WTC11 (cell line): Measurements from ENCODE around the gene ECE1. TPM values are rescaled to one million over a fixed set of nuclear protein-coding genes. Genes with fewer than 3 reads are reported as not detected.

Experiments used
- ATAC-seq: fragments of 200-7000 bp; cut with Tn5 transposase; 2 replicates; pipeline ENCODE4 v1.10.0; 2021; ENCODE audit warnings: mild to moderate bottlenecking, moderate library complexity
- CTCF ChIA-PET: fragments of 300-600 bp; sonication (Branson Sonifier 250); formaldehyde crosslinking; loops from one replicate; lab custom pipeline; 2021; ENCODE audit warnings: antibody characterized with exemption; lab: Charles Lee
- POLR2A ChIA-PET: fragments of 350-600 bp; sonication (Branson Sonifier 250); formaldehyde crosslinking; loops from one replicate; lab custom pipeline; 2021; ENCODE audit warnings: antibody characterized with exemption; lab: Charles Lee
- DNase-seq: peaks from one replicate; pipeline ENCODE4 v3.0.0; 2021; ENCODE audit warnings: low spot score
- H3K27ac Mint-ChIP-seq: 2 replicates; pipeline ENCODE4 v1.8.0; 2021; ENCODE audit warnings: mixed read lengths
- H3K27me3 Mint-ChIP-seq: 2 replicates; pipeline ENCODE4 v1.8.0; 2021; ENCODE audit warnings: low read depth, mild to moderate bottlenecking, moderate library complexity, mixed read lengths
- H3K36me3 Mint-ChIP-seq: 2 replicates; pipeline ENCODE4 v1.8.0; 2021; ENCODE audit warnings: mixed read lengths
- H3K4me1 Mint-ChIP-seq: 2 replicates; pipeline ENCODE4 v1.8.0; 2022; ENCODE audit warnings: mixed read lengths
- H3K4me3 Mint-ChIP-seq: 2 replicates; pipeline ENCODE4 v1.8.0; 2021; ENCODE audit warnings: mild to moderate bottlenecking, moderate library complexity, mixed read lengths
- H3K9me3 Mint-ChIP-seq: 2 replicates; pipeline ENCODE4 v1.8.0; 2021; ENCODE audit warnings: mixed read lengths
- ATF2 ChIP-seq: sonication (generic); formaldehyde crosslinking; IDR thresholded peaks from 2 replicates; pipeline ENCODE4 v1.8.1; 2022; ENCODE audit warnings: low read depth, missing genetic modification reagents, borderline replicate concordance
- CBFB ChIP-seq: sonication (generic); formaldehyde crosslinking; IDR thresholded peaks from 2 replicates; pipeline ENCODE4 v1.8.1; 2022; ENCODE audit warnings: mild to moderate bottlenecking, low read depth, missing genetic modification reagents
- CREM ChIP-seq: sonication (generic); formaldehyde crosslinking; IDR thresholded peaks from 2 replicates; pipeline ENCODE4 v1.8.1; 2022; ENCODE audit warnings: mild to moderate bottlenecking, missing genetic modification reagents, moderate library complexity
- E2F1 ChIP-seq: sonication (generic); formaldehyde crosslinking; IDR thresholded peaks from 2 replicates; pipeline ENCODE4 v1.8.0; 2022; ENCODE audit warnings: mild to moderate bottlenecking, missing genetic modification reagents
- ELF4 ChIP-seq: sonication (generic); formaldehyde crosslinking; IDR thresholded peaks from 2 replicates; pipeline ENCODE4 v1.8.1; 2022; ENCODE audit warnings: low read depth, mild to moderate bottlenecking, moderate library complexity, missing genetic modification reagents
- FOXK1 ChIP-seq: sonication (generic); formaldehyde crosslinking; IDR thresholded peaks from 2 replicates; pipeline ENCODE4 v1.8.0; 2022; ENCODE audit warnings: mild to moderate bottlenecking, moderate library complexity, missing genetic modification reagents
- FOXP4 ChIP-seq: sonication (generic); formaldehyde crosslinking; IDR thresholded peaks from 2 replicates; pipeline ENCODE4 v1.8.0; 2022; ENCODE audit warnings: mild to moderate bottlenecking, missing genetic modification reagents
- JAZF1 ChIP-seq: fragments of 250-450 bp; sonication (Bioruptor Pico); IDR thresholded peaks from 2 replicates; pipeline ENCODE4 v1.9.0; 2021; ENCODE audit warnings: moderate library complexity, mild to moderate bottlenecking, inconsistent platforms
- MXD4 ChIP-seq: fragments of 250-450 bp; sonication (Bioruptor Pico); IDR thresholded peaks from 2 replicates; pipeline ENCODE4 v1.8.0; 2021; ENCODE audit warnings: mild to moderate bottlenecking, moderate library complexity, borderline replicate concordance
- NFATC4 ChIP-seq: fragments of 250-450 bp; sonication (Bioruptor Pico); IDR thresholded peaks from 2 replicates; pipeline ENCODE4 v1.9.0; 2021; ENCODE audit warnings: mild to moderate bottlenecking
- NFE2L1 ChIP-seq: sonication (generic); formaldehyde crosslinking; IDR thresholded peaks from 2 replicates; pipeline ENCODE4 v1.8.1; 2023; ENCODE audit warnings: missing genetic modification reagents
- NR2C2 ChIP-seq: sonication (generic); formaldehyde crosslinking; IDR thresholded peaks from 2 replicates; pipeline ENCODE4 v1.8.0; 2022; ENCODE audit warnings: mild to moderate bottlenecking, missing genetic modification reagents
- PRDM15 ChIP-seq: sonication (generic); formaldehyde crosslinking; IDR thresholded peaks from 2 replicates; pipeline ENCODE4 v1.8.0; 2022; ENCODE audit warnings: missing genetic modification reagents
- RELA ChIP-seq: sonication (generic); formaldehyde crosslinking; IDR thresholded peaks from 2 replicates; pipeline ENCODE4 v1.8.1; 2022; ENCODE audit warnings: missing genetic modification reagents, mild to moderate bottlenecking, borderline replicate concordance
- SMAD4 ChIP-seq: sonication (generic); formaldehyde crosslinking; IDR thresholded peaks from 2 replicates; pipeline ENCODE4 v1.8.0; 2022; ENCODE audit warnings: mild to moderate bottlenecking, missing genetic modification reagents
- SP1 ChIP-seq: sonication (generic); formaldehyde crosslinking; conservative IDR thresholded peaks from 2 replicates; pipeline ENCODE4 v1.8.1; 2022; ENCODE audit warnings: missing genetic modification reagents
- TEAD1 ChIP-seq: sonication (generic); formaldehyde crosslinking; IDR thresholded peaks from 2 replicates; pipeline ENCODE4 v1.8.0; 2022; ENCODE audit warnings: mild to moderate bottlenecking, missing genetic modification reagents
- ZNF219 ChIP-seq: sonication (generic); formaldehyde crosslinking; IDR thresholded peaks from 2 replicates; pipeline ENCODE4 v1.8.0; 2023; ENCODE audit warnings: missing genetic modification reagents, mild to moderate bottlenecking, borderline replicate concordance
- ZNF317 ChIP-seq: sonication (generic); formaldehyde crosslinking; IDR thresholded peaks from 2 replicates; pipeline ENCODE4 v1.8.1; 2023; ENCODE audit warnings: low read depth, mild to moderate bottlenecking, moderate library complexity, missing genetic modification reagents, borderline replicate concordance
- ZNF396 ChIP-seq: fragments of 250-450 bp; sonication (Bioruptor Pico); IDR thresholded peaks from 2 replicates; pipeline ENCODE4 v1.8.0; 2021; ENCODE audit warnings: mild to moderate bottlenecking, moderate library complexity, borderline replicate concordance
- ZNF671 ChIP-seq: fragments of 250-450 bp; sonication (Bioruptor Pico); IDR thresholded peaks from 2 replicates; pipeline ENCODE4 v1.8.0; 2021; ENCODE audit warnings: mild to moderate bottlenecking
- ZSCAN18 ChIP-seq: fragments of 250-450 bp; sonication (Bioruptor Pico); IDR thresholded peaks from 2 replicates; pipeline ENCODE4 v2.1.2; 2022; ENCODE audit warnings: mild to moderate bottlenecking, moderate library complexity
- total RNA-seq: library from RNA; stranded (reverse); gene quantifications from 3 replicates; pipeline ENCODE4 v1.2.3, GENCODE V29; 2021
- TF ChIP-seq, protein P1 (sequence below): fragments of 250-450 bp; sonication (Bioruptor Pico); IDR thresholded peaks from 2 replicates; pipeline ENCODE4 v1.9.0; 2021; ENCODE audit warnings: moderate library complexity, mild to moderate bottlenecking, inconsistent platforms, borderline replicate concordance

ECE1 gene
- total RNA-seq, 1 experiment from 2014 or later: 45.0 TPM

GRCh38 chr1:21240706-21241105, 49.6 kb downstream of the ECE1 start (continued):
- TF ChIP-seq PRDM15 (CRISPR knock-in tag) (no peak), ZNF671 (CRISPR knock-in tag) (no peak), ZNF396 (CRISPR knock-in tag) (no peak)

- CTCF ChIA-PET: interaction anchor here (1.4 to 3.1 kb wide), 2 partner anchors 16 to 129 kb away, joined by 3 to 12 read pairs; no protein-coding TSS in a partner anchor
- Mint-ChIP-seq H3K9me3 (no peaks in the 10 kb centered on the region), H3K4me1 (peaks cover 14% of the 10 kb centered on the region), H3K36me3 (peaks cover 11% of the 10 kb centered on the region), H3K27me3 (no peaks in the 10 kb centered on the region), H3K27ac (no peak overlapping the region)
- ATAC-seq: no peak
- POLR2A ChIA-PET: no interaction called here
- no peak for TF ChIP-seq FOXK1 (CRISPR knock-in tag)
- no peak for TF ChIP-seq NFATC4
- no peak for TF ChIP-seq CBFB (CRISPR knock-in tag)
- no peak for TF ChIP-seq CREM (CRISPR knock-in tag)
- no peak for TF ChIP-seq NFE2L1 (CRISPR knock-in tag)
- no peak for TF ChIP-seq ZNF219 (CRISPR knock-in tag)
- no peak for TF ChIP-seq SMAD4 (CRISPR knock-in tag)
- TF ChIP-seq, protein P1, sequence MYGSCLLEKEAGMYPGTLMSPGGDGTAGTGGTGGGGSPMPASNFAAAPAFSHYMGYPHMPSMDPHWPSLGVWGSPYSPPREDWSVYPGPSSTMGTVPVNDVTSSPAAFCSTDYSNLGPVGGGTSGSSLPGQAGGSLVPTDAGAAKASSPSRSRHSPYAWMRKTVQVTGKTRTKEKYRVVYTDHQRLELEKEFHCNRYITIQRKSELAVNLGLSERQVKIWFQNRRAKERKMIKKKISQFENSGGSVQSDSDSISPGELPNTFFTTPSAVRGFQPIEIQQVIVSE (CRISPR knock-in tag): no peak
- no peak for TF ChIP-seq ELF4
- TF ChIP-seq ZNF317 (CRISPR knock-in tag): no peak
- TF ChIP-seq E2F1 (CRISPR knock-in tag): no peak
- no peak for TF ChIP-seq MXD4 (CRISPR knock-in tag)
- no peak for TF ChIP-seq RELA (CRISPR knock-in tag)
- TF ChIP-seq FOXP4 (CRISPR knock-in tag): no peak
- no peak for TF ChIP-seq SP1 (CRISPR knock-in tag)
- TF ChIP-seq JAZF1 (CRISPR knock-in tag): no peak
- TF ChIP-seq NR2C2 (CRISPR knock-in tag): no peak
- TF ChIP-seq TEAD1 (CRISPR knock-in tag): no peak
- TF ChIP-seq ATF2: no peak
- TF ChIP-seq ZSCAN18 (CRISPR knock-in tag): no peak
- TF ChIP-seq, all 79 proteins: peak for 0
- DNase-seq: no peak
- no peak overlapping the region for H3K4me3 Mint-ChIP-seq
These were observed 51.0 kb downstream of the ECE1 start for GRCh38 chr1:21239221-21239620.
